HCT116 (cell line): ENCODE results near the gene UBE3B. TPM values are rescaled to one million over a fixed set of nuclear protein-coding genes. Genes with fewer than 3 reads are reported as not detected.

Source experiments
- ATAC-seq: fragments of 200-7000 bp; cut with Tn5 transposase; 2 replicates; pipeline ENCODE4 v1.9.1; 2020; ENCODE audit warnings: mild to moderate bottlenecking, moderate library complexity
- BruUV-seq: library from RNA; stranded (reverse); fragments of 400-500 nt; replicated peaks from 2 replicates; lab custom pipeline; 2021; lab: Mats Ljungman, UMichigan
- CTCF ChIA-PET: fragments of 300-600 bp; sonication (Branson Sonifier 250); formaldehyde crosslinking; loops from one replicate; lab custom pipeline; 2021; ENCODE audit warnings: antibody characterized with exemption; lab: Charles Lee
- POLR2A ChIA-PET: fragments of 300-600, 350-600 bp; sonication (Branson Sonifier 250); formaldehyde crosslinking; loops from one replicate; lab custom pipeline; 2021; ENCODE audit warnings: antibody characterized with exemption; lab: Charles Lee
- RAD21 ChIA-PET, 2 experiments: fragments of 300-600 bp; sonication (Branson Sonifier 250); formaldehyde crosslinking; loops; one replicate each; lab custom pipeline; 2023; ENCODE audit warnings: low total read pairs in 2 of 2; ENCODE audit not compliant: uncharacterized antibody in 2 of 2, unreplicated experiment in 2 of 2, low non-redundant PET in 1 of 2; lab: Charles Lee
- DNase-seq: peaks from one replicate; pipeline ENCODE4 v3.0.0-alpha.2; 2010; ENCODE audit warnings: low read depth, low spot score
- H2AFZ ChIP-seq: fragments of 200-600 bp; shearing (Covaris generic), sonication (generic); 2 replicates; pipeline ENCODE4 v1.6.1; 2017; ENCODE audit warnings: low read depth, mixed run types, mixed read lengths, antibody characterized with exemption, low read length; ENCODE audit not compliant: poor library complexity, severe bottlenecking
- H3K27ac ChIP-seq: 2 replicates; pipeline ENCODE4 v1.5.1; 2012; ENCODE audit warnings: low read depth, low read length
- H3K27me3 ChIP-seq: fragments of 200-600 bp; sonication (generic); 2 replicates; pipeline ENCODE4 v1.6.1; 2016; ENCODE audit warnings: mixed run types, low read length, mixed read lengths; ENCODE audit not compliant: insufficient read depth
- H3K36me3 ChIP-seq, 2 experiments: fragments of 200-500 bp in 1 of 2; fragments of 200-600 bp in 1 of 2; sonication (Bioruptor generic) in 1 of 2; sonication (generic) in 1 of 2; 2 replicates each; pipeline versions ENCODE4 v1.5.1 to v1.6.1; 2014 to 2016; ENCODE audit warnings: low read length in 2 of 2, inconsistent platforms in 1 of 2, mixed read lengths in 1 of 2, mixed run types in 1 of 2; ENCODE audit not compliant: insufficient read depth in 2 of 2, control insufficient read depth in 1 of 2
- H3K4me1 ChIP-seq, 2 experiments: fragments of 200-600 bp in 1 of 2; sonication (generic) in 1 of 2; 2 replicates each; pipeline versions ENCODE4 v1.5.1 to v1.6.1; 2012 to 2017; ENCODE audit warnings: low read length in 2 of 2, inconsistent platforms in 1 of 2, mild to moderate bottlenecking in 1 of 2, mixed read lengths in 1 of 2, mixed run types in 1 of 2, moderate library complexity in 1 of 2; ENCODE audit not compliant: insufficient read depth in 2 of 2, control insufficient read depth in 1 of 2
- H3K4me2 ChIP-seq: fragments of 200-600 bp; sonication (generic); 2 replicates; pipeline ENCODE4 v1.6.1; 2017; ENCODE audit warnings: mixed run types, low read length, mixed read lengths
- H3K4me3 ChIP-seq, 2 experiments: fragments of 200-600 bp in 1 of 2; sonication (generic) in 1 of 2; replicated peaks in 1 of 2; 2 replicates each; pipeline ENCODE4 v1.5.1; 2011 to 2016; ENCODE audit warnings: low read length in 2 of 2, control low read depth in 1 of 2, low read depth in 1 of 2, mild to moderate bottlenecking in 1 of 2, mixed read lengths in 1 of 2, mixed run types in 1 of 2
- H3K79me2 ChIP-seq: fragments of 200-600 bp; sonication (generic); 2 replicates; pipeline ENCODE4 v1.6.1; 2017; ENCODE audit warnings: mild to moderate bottlenecking, mixed run types, low read length, moderate library complexity, mixed read lengths; ENCODE audit not compliant: insufficient read depth
- H3K9ac ChIP-seq: fragments of 200-600 bp; sonication (generic); 2 replicates; pipeline ENCODE4 v1.6.1; 2016; ENCODE audit warnings: low read length, mixed read lengths
- H3K9me2 ChIP-seq: fragments of 200-600 bp; sonication (generic), shearing (Covaris generic); 2 replicates; pipeline ENCODE4 v1.6.1; 2017; ENCODE audit warnings: mixed run types, mild to moderate bottlenecking, moderate library complexity; ENCODE audit not compliant: insufficient read depth
- H3K9me3 ChIP-seq, 2 experiments: fragments of 200-500 bp in 1 of 2; fragments of 200-600 bp in 1 of 2; sonication (Bioruptor generic) in 1 of 2; sonication (generic) in 1 of 2; 2 replicates each; pipeline ENCODE4 v1.6.1; 2014 to 2017; ENCODE audit warnings: low read length in 2 of 2, mixed read lengths in 2 of 2, inconsistent platforms in 1 of 2, low read depth in 1 of 2, mild to moderate bottlenecking in 1 of 2, mixed run types in 1 of 2, moderate library complexity in 1 of 2; ENCODE audit not compliant: control insufficient read depth in 1 of 2, insufficient read depth in 1 of 2
- H4K20me1 ChIP-seq: fragments of 200-600 bp; sonication (generic), shearing (Covaris generic); 2 replicates; pipeline ENCODE4 v1.6.1; 2017; ENCODE audit warnings: mixed run types, mild to moderate bottlenecking, moderate library complexity; ENCODE audit not compliant: insufficient read depth
- EGR1 ChIP-seq: IDR thresholded peaks from 2 replicates; pipeline ENCODE4 v1.6.1; 2012; ENCODE audit warnings: low read depth
- ELF1 ChIP-seq: IDR thresholded peaks from 2 replicates; pipeline ENCODE4 v1.6.1; 2012; ENCODE audit warnings: low read depth, borderline replicate concordance
- FOSL1 ChIP-seq: IDR thresholded peaks from 2 replicates; pipeline ENCODE4 v1.6.1; 2012; ENCODE audit warnings: low read depth
- MAX ChIP-seq: IDR thresholded peaks from 2 replicates; pipeline ENCODE4 v1.6.1; 2012
- POLR2A ChIP-seq: IDR thresholded peaks from 2 replicates; pipeline ENCODE4 v1.7.0; 2011; ENCODE audit warnings: borderline replicate concordance; ENCODE audit not compliant: insufficient read depth, insufficient read length; ENCODE audit errors: extremely low read depth
- RAD21 ChIP-seq: IDR thresholded peaks from 2 replicates; pipeline ENCODE4 v1.6.1; 2012; ENCODE audit warnings: low read depth, mild to moderate bottlenecking
- SP1 ChIP-seq: IDR thresholded peaks from 2 replicates; pipeline ENCODE4 v1.6.1; 2012; ENCODE audit warnings: low read depth
- TCF7L2 ChIP-seq: IDR thresholded peaks from 2 replicates; pipeline ENCODE4 v1.7.0; 2011; ENCODE audit warnings: borderline replicate concordance, inconsistent platforms; ENCODE audit not compliant: insufficient read depth, insufficient read length; ENCODE audit errors: extremely low read depth
- intact Hi-C: fragments of 100-400 bp; cut with micrococcal nuclease; formaldehyde crosslinking; loops from 2 replicates; pipeline ENCODE4 v1.10.0; 2022
- total RNA-seq: library from RNA; stranded (reverse); gene quantifications from one replicate; pipeline ENCODE4 v1.2.1, GENCODE V29; 2021; ENCODE audit not compliant: unreplicated experiment

Gene UBE3B
- total RNA-seq, 1 experiment from 2014 or later = 28.9 TPM

DNA sequence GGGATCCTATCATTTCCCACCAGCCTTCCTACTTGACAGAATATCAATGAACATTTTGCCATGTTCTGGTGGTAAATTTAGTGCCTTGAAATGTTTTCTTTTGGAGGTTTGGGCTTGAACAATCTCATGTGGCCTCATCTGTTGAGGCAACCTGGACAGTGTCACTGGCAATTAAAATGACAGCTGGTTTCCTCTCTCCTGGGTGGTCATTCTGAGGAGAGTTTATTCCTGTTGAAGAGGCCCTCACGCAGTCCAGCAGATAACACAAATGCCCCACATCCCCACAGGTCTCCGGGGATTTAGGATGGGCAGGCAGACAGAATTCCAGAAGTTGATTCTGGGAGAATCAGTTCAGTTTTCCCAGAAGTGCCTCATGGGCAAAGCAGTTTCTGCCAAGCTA is 54.0 kb downstream of the UBE3B start:
- Histone ChIP-seq H3K36me3 (no peaks in the 10 kb centered on the region; a peak in 1 of 4 replicates), H3K4me3 (no peak overlapping the region), H3K4me1 (no peaks in the 10 kb centered on the region), H3K79me2 (no peaks in the 10 kb centered on the region), H3K27ac (no peak overlapping the region), H4K20me1 (no peaks in the 10 kb centered on the region), H3K9me3 (no peaks in the 10 kb centered on the region), H3K27me3 (no peaks in the 10 kb centered on the region), H3K9ac (no peak overlapping the region), H2AFZ (no peak overlapping the region), H3K4me2 (no peak overlapping the region), H3K9me2 (no peaks in the 10 kb centered on the region)
- ATAC-seq (no peak), DNase-seq (no peak)
- no peak for TF ChIP-seq MAX
- ChIA-PET RAD21 (no interaction called here), CTCF (no interaction called here), POLR2A (no interaction called here)
- intact Hi-C loops = no loop called here
- BruUV-seq = no TSS peak

DNA sequence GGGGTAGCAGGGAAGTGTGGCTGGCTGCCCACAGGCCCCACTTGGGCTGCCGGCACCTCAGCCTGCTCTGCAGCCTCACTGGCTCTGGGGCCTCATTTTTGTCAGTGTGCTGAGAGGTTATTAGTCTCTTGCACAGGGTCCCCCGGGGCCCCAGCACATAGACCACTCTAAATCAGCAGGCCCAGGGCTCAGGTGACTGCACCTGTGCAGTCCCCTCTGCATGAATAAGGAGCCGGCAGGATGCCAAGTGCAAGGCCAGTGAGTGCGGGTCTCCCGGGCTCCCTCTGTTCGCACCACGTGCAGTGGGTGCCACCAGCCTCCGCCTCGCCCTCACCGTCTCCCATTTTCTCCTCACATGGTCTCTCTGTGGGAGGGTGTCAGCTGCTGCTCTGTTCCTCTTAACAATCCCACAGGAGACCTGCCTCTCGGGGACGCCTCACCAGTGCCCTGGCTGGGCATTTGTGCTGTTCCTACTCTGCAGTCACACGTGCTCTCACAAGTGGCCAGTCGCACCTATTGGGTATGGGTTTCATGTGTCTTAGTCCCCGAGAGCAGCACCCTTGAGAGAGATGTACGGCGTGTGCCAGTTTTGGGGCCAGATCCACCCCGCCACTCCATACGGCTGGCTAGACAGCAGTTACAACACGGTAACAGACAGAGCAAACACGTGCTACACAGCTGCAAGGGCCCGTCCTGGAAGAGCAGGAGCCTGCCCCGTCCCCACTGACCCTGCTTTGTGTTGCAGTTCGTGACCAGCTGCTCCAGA is 55.5 kb downstream of the UBE3B start:
- Histone ChIP-seq H3K4me3 (no peak overlapping the region), H4K20me1 (no peaks in the 10 kb centered on the region), H3K36me3 (no peaks in the 10 kb centered on the region; a peak in 1 of 4 replicates), H3K27me3 (no peaks in the 10 kb centered on the region), H3K9me3 (no peaks in the 10 kb centered on the region), H3K27ac (no peak overlapping the region), H3K4me2 (no peak overlapping the region), H3K9ac (no peak overlapping the region), H3K9me2 (no peaks in the 10 kb centered on the region), H3K79me2 (no peaks in the 10 kb centered on the region), H2AFZ (no peak overlapping the region), H3K4me1 (no peaks in the 10 kb centered on the region)
- RAD21 ChIA-PET = no interaction called here
- CTCF ChIA-PET = no interaction called here
- POLR2A ChIA-PET = no interaction called here
- ATAC-seq (no peak), DNase-seq (no peak)
- intact Hi-C loops = no loop called here
- no TSS peak for BruUV-seq
- TF ChIP-seq FOSL1 (no peak), RAD21 (no peak), TCF7L2 (no peak), SP1 (no peak), ELF1 (no peak), POLR2A (no peak), EGR1 (no peak), MAX (no peak)
